BE2C (cell line): ENCODE measurements around the gene PARD3.

Source experiments
- DNase-seq: peaks from one replicate; pipeline ENCODE4 v3.0.0-alpha.2; 2020
- H3K27me3 ChIP-seq: fragments of 250-450 bp; sonication (Bioruptor Pico); 2 replicates; pipeline ENCODE4 v1.5.1; 2020; ENCODE audit warnings: mild to moderate bottlenecking
- H3K36me3 ChIP-seq: fragments of 250-450 bp; sonication (Bioruptor Pico); 2 replicates; pipeline ENCODE4 v1.5.1; 2020; ENCODE audit warnings: mild to moderate bottlenecking
- H3K4me1 ChIP-seq: fragments of 250-450 bp; sonication (Bioruptor Pico); 2 replicates; pipeline ENCODE4 v1.5.1; 2020
- H3K4me3 ChIP-seq: 2 replicates; pipeline ENCODE4 v1.5.1; 2011; ENCODE audit warnings: low read depth, low read length
- H3K9me3 ChIP-seq: fragments of 250-450 bp; sonication (Bioruptor Pico); 2 replicates; pipeline ENCODE4 v1.5.1; 2020
- TF ChIP-seq, protein P1 (sequence below): IDR thresholded peaks from 2 replicates; pipeline ENCODE4 v1.5.1; 2012; ENCODE audit warnings: mild to moderate bottlenecking, low read depth, low read length

The PARD3 gene

DNA sequence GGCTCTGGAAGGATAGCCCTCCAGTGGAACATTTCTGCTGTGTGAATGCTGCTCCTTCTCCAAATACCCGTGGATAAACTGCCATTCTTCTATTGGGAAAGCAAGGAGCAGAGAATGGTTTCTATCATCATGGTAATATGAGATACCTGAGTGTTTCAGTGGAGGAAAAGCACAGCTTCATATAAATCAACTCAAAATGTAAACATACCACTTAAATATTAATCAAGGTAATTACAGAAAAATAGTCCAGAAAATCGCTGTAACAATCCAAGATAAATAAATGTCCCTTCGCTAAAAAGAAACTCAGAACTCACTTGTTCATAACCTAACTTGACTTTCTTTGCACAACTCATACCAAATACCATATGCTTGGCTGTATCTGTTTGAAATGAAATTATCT lies 635.8 kb downstream of the PARD3 start:
- peaks cover 6% of the 10 kb centered on the region for H3K4me1 ChIP-seq
- TF ChIP-seq, protein P1, sequence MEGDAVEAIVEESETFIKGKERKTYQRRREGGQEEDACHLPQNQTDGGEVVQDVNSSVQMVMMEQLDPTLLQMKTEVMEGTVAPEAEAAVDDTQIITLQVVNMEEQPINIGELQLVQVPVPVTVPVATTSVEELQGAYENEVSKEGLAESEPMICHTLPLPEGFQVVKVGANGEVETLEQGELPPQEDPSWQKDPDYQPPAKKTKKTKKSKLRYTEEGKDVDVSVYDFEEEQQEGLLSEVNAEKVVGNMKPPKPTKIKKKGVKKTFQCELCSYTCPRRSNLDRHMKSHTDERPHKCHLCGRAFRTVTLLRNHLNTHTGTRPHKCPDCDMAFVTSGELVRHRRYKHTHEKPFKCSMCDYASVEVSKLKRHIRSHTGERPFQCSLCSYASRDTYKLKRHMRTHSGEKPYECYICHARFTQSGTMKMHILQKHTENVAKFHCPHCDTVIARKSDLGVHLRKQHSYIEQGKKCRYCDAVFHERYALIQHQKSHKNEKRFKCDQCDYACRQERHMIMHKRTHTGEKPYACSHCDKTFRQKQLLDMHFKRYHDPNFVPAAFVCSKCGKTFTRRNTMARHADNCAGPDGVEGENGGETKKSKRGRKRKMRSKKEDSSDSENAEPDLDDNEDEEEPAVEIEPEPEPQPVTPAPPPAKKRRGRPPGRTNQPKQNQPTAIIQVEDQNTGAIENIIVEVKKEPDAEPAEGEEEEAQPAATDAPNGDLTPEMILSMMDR: no peak

DNA sequence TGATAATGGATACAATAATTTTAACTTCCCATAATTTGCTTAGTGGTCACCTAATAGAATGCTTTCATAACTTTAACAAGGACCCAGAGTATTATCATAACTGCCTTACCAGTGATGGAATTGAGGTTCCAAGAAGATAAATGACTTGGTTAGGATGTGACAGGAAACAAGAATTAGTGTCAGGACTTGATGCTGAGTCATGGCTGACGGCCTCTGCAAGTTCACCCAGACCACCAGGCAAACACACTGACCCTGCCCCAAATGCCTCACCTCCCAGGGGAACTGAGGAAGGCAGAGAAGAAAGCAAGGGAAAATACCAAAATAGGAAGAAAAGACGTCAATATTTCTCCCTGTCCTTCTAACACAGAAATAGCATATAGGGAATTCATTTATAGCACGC lies 636.3 kb downstream of the PARD3 start:
- H3K27me3 ChIP-seq: no peaks in the 10 kb centered on the region
- TF ChIP-seq, protein P1: no peak
- H3K9me3 ChIP-seq: no peaks in the 10 kb centered on the region
- peaks cover 6% of the 10 kb centered on the region for H3K4me1 ChIP-seq
- DNase-seq: no peak
- H3K4me3 ChIP-seq: no peak overlapping the region
- no peaks in the 10 kb centered on the region for H3K36me3 ChIP-seq

More for the DNA sequence above, 635.8 kb downstream of the PARD3 start:
- Histone ChIP-seq H3K36me3 (no peaks in the 10 kb centered on the region), H3K9me3 (no peaks in the 10 kb centered on the region), H3K4me3 (no peak overlapping the region), H3K27me3 (no peaks in the 10 kb centered on the region)
- DNase-seq: no peak

DNA sequence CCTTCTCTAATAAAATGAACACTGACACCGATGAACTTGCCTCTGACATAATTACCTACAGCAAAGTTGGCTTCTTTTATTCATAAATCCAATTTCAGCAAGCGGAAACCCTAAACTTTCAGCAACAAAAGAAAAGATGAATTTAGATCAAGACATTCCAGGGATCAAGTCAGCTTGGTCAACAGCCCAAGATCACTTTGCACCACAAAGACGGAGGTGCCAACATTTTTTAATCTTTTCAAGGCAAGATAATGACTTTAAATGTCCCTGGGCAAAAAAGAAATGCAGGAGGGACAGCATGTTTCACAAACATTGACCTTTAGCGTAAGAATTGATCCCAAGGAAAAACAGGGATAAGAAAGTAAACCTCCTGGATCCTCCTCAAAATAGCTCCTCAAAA lies 636.9 kb downstream of the PARD3 start:
- Histone ChIP-seq H3K4me3 (no peak overlapping the region), H3K4me1 (peaks cover 6% of the 10 kb centered on the region), H3K27me3 (no peaks in the 10 kb centered on the region), H3K36me3 (no peaks in the 10 kb centered on the region), H3K9me3 (no peaks in the 10 kb centered on the region)
- TF ChIP-seq, protein P1: no peak
- no peak for DNase-seq

DNA sequence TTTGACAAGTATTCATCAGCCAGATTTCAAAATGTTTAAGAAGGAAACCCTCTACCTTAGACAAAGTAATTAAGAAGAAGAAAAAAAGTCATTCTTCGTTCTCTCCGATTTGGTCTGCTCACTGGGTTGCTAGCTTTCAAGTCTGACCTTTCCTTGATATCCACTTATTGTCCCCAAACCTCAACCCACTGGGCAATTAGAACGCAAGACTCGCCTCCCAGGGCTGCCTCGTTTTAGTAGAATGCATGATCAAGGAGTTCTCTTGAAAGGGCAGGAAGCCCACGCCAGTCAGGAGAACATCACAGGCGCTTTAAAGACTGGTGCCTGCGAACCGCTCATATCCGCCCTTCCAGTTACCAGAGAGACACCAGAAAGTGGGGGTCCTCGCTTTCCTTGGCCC lies 637.7 kb downstream of the PARD3 start:
- DNase-seq: no peak
- Histone ChIP-seq H3K4me3 (no peak overlapping the region), H3K4me1 (peaks cover 6% of the 10 kb centered on the region), H3K27me3 (no peaks in the 10 kb centered on the region), H3K9me3 (no peaks in the 10 kb centered on the region), H3K36me3 (no peaks in the 10 kb centered on the region)
- TF ChIP-seq, protein P1: no peak

DNA sequence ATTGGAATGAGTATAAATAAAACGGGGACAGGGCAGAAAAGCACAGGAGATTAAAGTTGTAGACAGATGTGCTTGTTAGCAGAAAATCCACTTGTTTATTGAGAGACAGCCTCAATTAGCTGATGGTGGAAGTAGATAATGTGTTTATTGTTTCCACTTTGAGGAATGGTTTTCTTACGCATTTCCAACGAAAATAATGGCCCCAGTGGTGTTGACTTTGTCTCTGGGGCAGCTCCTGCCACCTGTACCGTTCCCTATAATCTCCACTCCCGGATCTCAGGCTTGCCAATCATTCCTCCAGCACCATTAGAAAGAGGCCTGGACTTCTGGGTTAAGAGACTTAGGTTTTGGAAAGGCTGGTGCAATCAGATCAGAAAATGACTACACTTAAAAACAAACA lies 638.7 kb downstream of the PARD3 start:
- peaks cover 6% of the 10 kb centered on the region for H3K4me1 ChIP-seq
- H3K36me3 ChIP-seq: no peaks in the 10 kb centered on the region
- no peaks in the 10 kb centered on the region for H3K9me3 ChIP-seq
- DNase-seq: no peak
- H3K4me3 ChIP-seq: no peak overlapping the region
- TF ChIP-seq, protein P1: no peak
- no peaks in the 10 kb centered on the region for H3K27me3 ChIP-seq

DNA sequence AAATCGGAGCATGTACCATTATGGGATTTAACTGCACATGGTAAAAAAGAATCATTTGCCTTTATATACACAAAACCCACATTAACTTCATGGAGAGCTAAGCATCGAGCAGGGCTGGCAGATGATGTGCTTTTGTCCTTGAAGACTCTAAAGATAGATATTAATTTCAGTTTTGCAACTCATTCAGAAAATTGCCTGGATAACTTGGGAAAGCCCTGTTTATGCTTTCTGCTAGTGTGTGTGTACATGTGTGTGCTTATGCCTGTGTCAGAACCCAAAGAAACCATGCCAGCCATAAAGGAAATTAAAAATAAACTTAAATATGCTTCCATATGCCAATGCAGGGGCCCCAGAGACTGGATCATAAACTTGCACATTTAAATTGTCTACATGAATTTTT lies 640.0 kb downstream of the PARD3 start:
- no peaks in the 10 kb centered on the region for H3K36me3 ChIP-seq
- no peaks in the 10 kb centered on the region for H3K27me3 ChIP-seq
- no peaks in the 10 kb centered on the region for H3K9me3 ChIP-seq
- peaks cover 4% of the 10 kb centered on the region; the same call in 1 of the 2 replicates for H3K4me1 ChIP-seq
- no peak for DNase-seq
- TF ChIP-seq, protein P1: no peak
- H3K4me3 ChIP-seq: no peak overlapping the region
